Endothelial cell of umbilical vein (primary cell): ENCODE data around the gene EHD1. TPM values are rescaled to one million over a fixed set of nuclear protein-coding genes. Genes with fewer than 3 reads are reported as not detected.

ENCODE experiments used
- BruUV-seq: library from RNA; stranded (reverse); fragments of 400-500 nt; replicated peaks from 2 replicates; lab custom pipeline; 2021; lab: Mats Ljungman, UMichigan
- CTCF ChIA-PET: fragments of 300-600, 350-600 bp; sonication (Branson Sonifier 250); formaldehyde crosslinking; loops from one replicate; lab custom pipeline; 2021; ENCODE audit warnings: antibody characterized with exemption, inconsistent platforms; lab: Charles Lee
- POLR2A ChIA-PET: fragments of 300-600, 350-600 bp; sonication (Branson Sonifier 250); formaldehyde crosslinking; loops from one replicate; lab custom pipeline; 2021; ENCODE audit warnings: antibody characterized with exemption, inconsistent platforms; lab: Charles Lee
- DNase-seq: peaks from one replicate; pipeline ENCODE4 v3.0.0-alpha.2; 2011; ENCODE audit warnings: low read depth, low spot score
- FAIRE-seq: peaks from 2 replicates; lab custom pipeline; 2011; peaks lifted over from hg19 to GRCh38; lab: Jason Lieb, UNC
- H2AFZ ChIP-seq: 2 replicates; pipeline ENCODE4 v1.6.0; 2012; ENCODE audit warnings: low read depth, low read length, control low read depth, inconsistent platforms
- H3K27ac ChIP-seq: 2 replicates; pipeline ENCODE4 v1.5.1; 2011; ENCODE audit warnings: low read depth, mild to moderate bottlenecking, control low read depth, low read length, moderate library complexity; ENCODE audit not compliant: insufficient read depth
- H3K27me3 ChIP-seq, 2 experiments: 2 replicates each; pipeline versions ENCODE4 v1.6.0 to v1.6.1; 2011; ENCODE audit warnings: low read length in 2 of 2, mixed read lengths in 1 of 2; ENCODE audit not compliant: control insufficient read depth in 2 of 2, insufficient read depth in 2 of 2
- H3K36me3 ChIP-seq, 2 experiments: 2 replicates in 1 of 2; 3 replicates in 1 of 2; pipeline ENCODE4 v1.5.1; 2011; ENCODE audit warnings: low read length in 2 of 2, mild to moderate bottlenecking in 1 of 2, moderate library complexity in 1 of 2; ENCODE audit not compliant: control insufficient read depth in 2 of 2, insufficient read depth in 2 of 2; ENCODE audit errors: extremely low read depth in 1 of 2
- H3K4me1 ChIP-seq: 3 replicates; pipeline ENCODE4 v1.5.1; 2011; ENCODE audit warnings: mild to moderate bottlenecking, low read length; ENCODE audit not compliant: control insufficient read depth, insufficient read depth; ENCODE audit errors: extremely low read depth
- H3K4me2 ChIP-seq: 2 replicates; pipeline ENCODE4 v1.6.1; 2011; ENCODE audit warnings: low read length, control low read depth, mixed read lengths; ENCODE audit not compliant: insufficient read depth
- H3K4me3 ChIP-seq, 3 experiments: fragments of 200-600 bp in 1 of 3; sonication (generic), shearing (Covaris generic) in 1 of 3; replicated peaks in 1 of 3; 2 replicates each; pipeline ENCODE4 v1.5.1; 2011 to 2016; ENCODE audit warnings: control low read depth in 3 of 3, low read length in 3 of 3, mild to moderate bottlenecking in 2 of 3, inconsistent platforms in 1 of 3, low read depth in 1 of 3, moderate library complexity in 1 of 3; ENCODE audit not compliant: insufficient read depth in 1 of 3
- H3K79me2 ChIP-seq: 2 replicates; pipeline ENCODE4 v1.6.0; 2012; ENCODE audit warnings: low read length, inconsistent platforms; ENCODE audit not compliant: control insufficient read depth, insufficient read depth
- H3K9ac ChIP-seq: replicated peaks from 2 replicates; pipeline ENCODE3; 2011; ENCODE audit warnings: low read length, control low read depth; ENCODE audit not compliant: insufficient read depth; ENCODE audit errors: extremely low read depth
- H3K9me1 ChIP-seq: replicated peaks from 3 replicates; pipeline ENCODE4 v1.6.0; 2011; ENCODE audit warnings: mild to moderate bottlenecking, low read length; ENCODE audit not compliant: control insufficient read depth, insufficient read depth; ENCODE audit errors: extremely low read depth
- H3K9me3 ChIP-seq: replicated peaks from 2 replicates; pipeline ENCODE4 v1.5.1; 2012; ENCODE audit warnings: low read length, inconsistent platforms; ENCODE audit not compliant: control insufficient read depth, insufficient read depth
- H4K20me1 ChIP-seq: replicated peaks from 2 replicates; pipeline ENCODE3; 2011; ENCODE audit warnings: mild to moderate bottlenecking, low read length; ENCODE audit not compliant: control insufficient read depth, insufficient read depth; ENCODE audit errors: extremely low read depth
- EZH2 ChIP-seq: IDR thresholded peaks from 2 replicates; pipeline ENCODE4 v1.6.1; 2012; ENCODE audit warnings: borderline replicate concordance, low read depth, mild to moderate bottlenecking, moderate library complexity, low read length, inconsistent platforms; ENCODE audit not compliant: severe bottlenecking
- FOS ChIP-seq: IDR thresholded peaks from 2 replicates; pipeline ENCODE4 v1.6.1; 2011; ENCODE audit warnings: mild to moderate bottlenecking, low read length, moderate library complexity, borderline replicate concordance; ENCODE audit not compliant: insufficient read depth
- GATA2 ChIP-seq: IDR thresholded peaks from 2 replicates; pipeline ENCODE4 v1.7.0; 2011; ENCODE audit warnings: low read depth, mild to moderate bottlenecking, moderate library complexity, mixed read lengths, low read length; ENCODE audit not compliant: insufficient read length, insufficient read depth
- JUN ChIP-seq: IDR thresholded peaks from 2 replicates; pipeline ENCODE4 v1.6.1; 2011; ENCODE audit warnings: borderline replicate concordance, low read depth; ENCODE audit not compliant: insufficient read length, insufficient read depth
- MYC ChIP-seq: IDR thresholded peaks from one replicate; pipeline ENCODE4 v1.6.1; 2011; ENCODE audit warnings: mild to moderate bottlenecking, low read depth, low read length
- POLR2A ChIP-seq: IDR thresholded peaks from 2 replicates; pipeline ENCODE4 v1.6.1; 2012; ENCODE audit warnings: low read depth, mild to moderate bottlenecking, control low read depth, low read length
- POLR2AphosphoS5 ChIP-seq: IDR thresholded peaks from 2 replicates; pipeline ENCODE4 v1.6.1; 2012; ENCODE audit warnings: low read depth, mild to moderate bottlenecking, control low read depth, low read length, moderate library complexity; ENCODE audit not compliant: insufficient read depth
- dilution Hi-C: fragments of 300-500 bp; cut with MboI; formaldehyde crosslinking; loops from one replicate; pipeline ENCODE4 v1.15.0; 2019; ENCODE audit warnings: low sequenced_read_pairs; ENCODE audit not compliant: extremely low pct_ligation_motif_present
- intact Hi-C: fragments of 100-400 bp; cut with micrococcal nuclease; formaldehyde crosslinking; loops from one replicate; pipeline ENCODE4 v1.10.0; 2022
- polyA plus RNA-seq, 4 experiments: library from polyadenylated mRNA; depleted of rRNA in 3 of 4; stranded (reverse) in 3 of 4; unstranded in 1 of 4; fragments of >200 nt; gene quantifications; 2 replicates each; pipeline versions ENCODE4 v1.2.1 to v1.2.3, GENCODE V29; 2011 to 2012; ENCODE audit warnings: missing spikeins in 1 of 4
- total RNA-seq: library from RNA; stranded (reverse); gene quantifications from 2 replicates; pipeline ENCODE4 v1.2.3, GENCODE V29; 2021
- TF ChIP-seq, protein P1 (sequence below), 2 donors: IDR thresholded peaks; 1 replicate in 1 of 2; 2 replicates in 1 of 2; pipeline ENCODE4 v1.5.1; 2011; ENCODE audit warnings: low read length in 2 of 2, mild to moderate bottlenecking in 2 of 2, moderate library complexity in 2 of 2, control low read depth in 1 of 2, inconsistent platforms in 1 of 2, low read depth in 1 of 2; ENCODE audit not compliant: insufficient read depth in 1 of 2; ENCODE audit errors: extremely low read depth in 1 of 2
- TF ChIP-seq, protein P2 (sequence below): IDR thresholded peaks from 2 replicates; pipeline ENCODE4 v1.6.1; 2011; ENCODE audit not compliant: insufficient read depth, insufficient read length

Gene EHD1
- total and polyA plus RNA-seq, 2 donors (not counting 3 experiments of a cell fraction or from before 2014, with no cell fraction given) = 109 to 136 TPM

DNA sequence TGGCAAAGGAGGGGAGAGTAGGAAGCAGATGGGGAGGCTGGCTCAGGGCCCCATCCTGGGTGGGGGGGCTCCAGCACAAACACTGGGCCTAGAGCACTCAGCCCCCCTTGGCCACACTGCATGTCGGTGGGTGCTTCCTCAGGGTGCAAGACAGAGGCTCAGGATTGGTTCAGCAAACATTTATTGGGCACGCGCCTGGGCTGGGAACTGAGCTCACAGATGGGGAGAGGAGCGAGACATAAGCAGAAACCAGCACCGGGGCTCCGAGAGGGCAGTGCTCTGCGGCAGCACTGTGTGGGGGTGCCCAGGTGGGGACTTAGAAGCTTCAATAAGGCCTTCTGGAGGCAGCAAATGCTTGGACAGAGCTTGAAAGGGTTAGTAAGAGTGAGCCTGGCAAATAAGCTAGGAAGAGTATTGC, 12.1 kb upstream of the EHD1 start:
- intact Hi-C loops (no loop called here), dilution Hi-C loops (loop anchor here (10.0 kb wide), 1 partner anchor 46 kb away; the partner anchor contains the start of gene CDC42BPG)
- Histone ChIP-seq H3K4me1 (peaks cover 9% of the 10 kb centered on the region), H3K79me2 (no peaks in the 10 kb centered on the region), H3K27me3 (no peaks in the 10 kb centered on the region), H3K9me1 (no peaks in the 10 kb centered on the region), H3K9ac (no peak overlapping the region), H4K20me1 (no peaks in the 10 kb centered on the region), H3K27ac (no peak overlapping the region), H3K4me3 (no peak overlapping the region), H3K36me3 (peaks cover 0 to 4% of the 10 kb centered on the region in 2 experiments), H3K9me3 (no peaks in the 10 kb centered on the region), H3K4me2 (no peak overlapping the region), H2AFZ (no peak overlapping the region)
- no TSS peak for BruUV-seq
- no peak for DNase-seq
- TF ChIP-seq POLR2AphosphoS5 (no peak), FOS (no peak), EZH2 (no peak), MYC (no peak), POLR2A (no peak), GATA2 (no peak), JUN (no peak)
- TF ChIP-seq, protein P1, sequence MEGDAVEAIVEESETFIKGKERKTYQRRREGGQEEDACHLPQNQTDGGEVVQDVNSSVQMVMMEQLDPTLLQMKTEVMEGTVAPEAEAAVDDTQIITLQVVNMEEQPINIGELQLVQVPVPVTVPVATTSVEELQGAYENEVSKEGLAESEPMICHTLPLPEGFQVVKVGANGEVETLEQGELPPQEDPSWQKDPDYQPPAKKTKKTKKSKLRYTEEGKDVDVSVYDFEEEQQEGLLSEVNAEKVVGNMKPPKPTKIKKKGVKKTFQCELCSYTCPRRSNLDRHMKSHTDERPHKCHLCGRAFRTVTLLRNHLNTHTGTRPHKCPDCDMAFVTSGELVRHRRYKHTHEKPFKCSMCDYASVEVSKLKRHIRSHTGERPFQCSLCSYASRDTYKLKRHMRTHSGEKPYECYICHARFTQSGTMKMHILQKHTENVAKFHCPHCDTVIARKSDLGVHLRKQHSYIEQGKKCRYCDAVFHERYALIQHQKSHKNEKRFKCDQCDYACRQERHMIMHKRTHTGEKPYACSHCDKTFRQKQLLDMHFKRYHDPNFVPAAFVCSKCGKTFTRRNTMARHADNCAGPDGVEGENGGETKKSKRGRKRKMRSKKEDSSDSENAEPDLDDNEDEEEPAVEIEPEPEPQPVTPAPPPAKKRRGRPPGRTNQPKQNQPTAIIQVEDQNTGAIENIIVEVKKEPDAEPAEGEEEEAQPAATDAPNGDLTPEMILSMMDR (IDR thresholded peaks at IDR 0.05; ENCODE audit: extremely low read depth in 1 of 2, insufficient read depth in 1 of 2, low read depth in 1 of 2, low read length in 2 of 2) = no peak
- TF ChIP-seq, protein P2, sequence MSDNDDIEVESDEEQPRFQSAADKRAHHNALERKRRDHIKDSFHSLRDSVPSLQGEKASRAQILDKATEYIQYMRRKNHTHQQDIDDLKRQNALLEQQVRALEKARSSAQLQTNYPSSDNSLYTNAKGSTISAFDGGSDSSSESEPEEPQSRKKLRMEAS = no peak
- CTCF ChIA-PET = interaction anchor here (0.8 to 9.4 kb wide), 4 partner anchors 26 to 106 kb away, joined by 3 to 168 read pairs (median 4); partner anchors contain the start of genes BATF2 and CDC42BPG
- POLR2A ChIA-PET = no interaction called here
- FAIRE-seq = no peak
